GM18873 (cell line): ENCODE data around the gene AMBRA1.

Source experiments
- ATAC-seq: cut with Tn5 transposase; IDR thresholded peaks from one replicate; pipeline ENCODE4 v1.9.1; 2021; ENCODE audit warnings: mild to moderate bottlenecking, moderate library complexity, moderate number of reproducible peaks; ENCODE audit not compliant: unreplicated experiment, low FRiP score

AMBRA1 gene

DNA sequence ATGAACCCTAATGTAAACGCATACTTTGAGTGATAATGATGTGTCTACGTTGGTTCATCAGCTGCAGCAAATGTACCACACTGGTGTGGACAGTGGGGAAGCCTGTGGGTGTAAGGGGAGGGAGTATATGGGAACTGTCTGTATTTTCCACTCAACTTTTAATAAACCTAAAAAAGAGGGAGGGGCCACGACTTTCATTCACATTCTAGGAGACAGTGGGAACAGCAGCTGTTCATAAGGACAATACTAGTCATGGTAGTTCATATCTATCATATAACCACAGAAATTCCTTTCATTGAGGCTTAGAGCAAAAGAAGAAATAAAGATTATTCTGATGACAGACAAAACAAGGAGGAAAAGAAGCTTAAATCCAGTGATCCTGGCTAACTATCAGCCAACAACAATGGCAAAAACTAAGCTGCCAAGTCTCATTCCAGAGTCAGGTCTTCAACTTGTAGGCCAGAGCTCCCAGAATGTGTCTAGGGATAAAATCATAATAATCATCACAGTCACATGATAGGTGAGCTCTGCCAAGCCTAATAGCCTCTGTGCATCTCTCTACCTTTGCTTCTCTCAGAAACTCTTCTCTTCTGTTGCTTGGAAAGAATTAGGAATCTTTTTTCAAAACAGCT lies 142.9 kb downstream of the AMBRA1 start:
- no peak for ATAC-seq

DNA sequence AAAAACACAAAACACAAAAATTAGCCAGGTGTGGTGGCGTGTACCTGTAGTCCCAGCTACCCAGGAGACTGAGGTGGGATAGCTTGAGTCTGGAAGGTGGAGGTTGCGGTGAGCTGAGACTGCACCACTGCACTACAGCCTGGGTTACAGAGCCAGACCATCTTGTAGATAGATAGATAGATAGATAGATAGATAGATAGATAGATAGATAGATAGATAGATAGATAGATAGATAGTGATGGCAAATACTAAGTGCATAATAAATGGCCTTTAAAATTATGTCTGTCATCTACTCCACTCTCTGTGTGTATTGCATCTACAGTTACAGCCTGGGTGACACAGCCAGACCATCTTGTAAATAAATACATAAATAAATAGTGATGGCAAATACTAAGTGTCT lies 146.3 kb downstream of the AMBRA1 start:
- ATAC-seq, result no peak

GRCh38 chr11:46445920-46446771 lies 147.7 kb downstream of the AMBRA1 start:
- ATAC-seq, result no peak

DNA sequence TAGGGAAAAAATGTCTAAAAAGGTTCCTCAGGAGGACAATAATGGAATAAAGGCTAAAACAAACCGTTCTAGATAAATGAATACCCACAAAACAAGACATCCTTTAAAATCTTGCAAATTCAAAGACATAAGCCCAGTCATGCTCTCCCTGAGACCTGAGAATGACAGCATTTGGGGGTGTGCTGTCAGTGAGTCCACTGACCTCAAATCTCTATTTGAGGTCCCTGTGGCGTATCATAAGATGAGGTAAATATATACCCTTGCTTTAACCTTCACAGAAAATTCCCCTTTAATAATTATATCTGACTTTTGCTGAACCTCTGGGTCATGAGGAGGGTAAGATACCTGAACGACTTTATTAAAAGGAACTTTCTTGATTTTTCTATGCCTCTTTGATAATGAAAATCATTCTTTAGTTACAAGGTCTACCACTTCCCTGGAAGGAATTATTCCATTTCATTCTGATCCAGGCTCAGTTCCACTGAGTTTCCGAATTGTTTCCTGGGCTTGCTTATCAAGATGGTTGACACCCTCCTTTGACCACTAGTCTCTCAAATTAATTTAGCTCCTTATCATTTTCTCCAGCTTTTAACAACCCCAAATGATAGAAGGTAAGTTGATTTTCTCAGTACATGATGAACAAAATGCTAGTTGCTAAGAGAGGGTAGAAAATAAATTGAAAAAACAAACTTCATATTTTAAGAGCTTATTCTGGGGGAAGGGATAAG lies 148.5 kb downstream of the AMBRA1 start:
- ATAC-seq, result no peak

- no peak for ATAC-seq
Measured at GRCh38 chr11:46444305-46444704, 149.5 kb downstream of the AMBRA1 start.

- no peak for ATAC-seq
Measured at GRCh38 chr11:46438211-46438610, 155.6 kb downstream of the AMBRA1 start.

GRCh38 chr11:46437122-46437689 lies 156.6 kb downstream of the AMBRA1 start:
- ATAC-seq, result no peak

DNA sequence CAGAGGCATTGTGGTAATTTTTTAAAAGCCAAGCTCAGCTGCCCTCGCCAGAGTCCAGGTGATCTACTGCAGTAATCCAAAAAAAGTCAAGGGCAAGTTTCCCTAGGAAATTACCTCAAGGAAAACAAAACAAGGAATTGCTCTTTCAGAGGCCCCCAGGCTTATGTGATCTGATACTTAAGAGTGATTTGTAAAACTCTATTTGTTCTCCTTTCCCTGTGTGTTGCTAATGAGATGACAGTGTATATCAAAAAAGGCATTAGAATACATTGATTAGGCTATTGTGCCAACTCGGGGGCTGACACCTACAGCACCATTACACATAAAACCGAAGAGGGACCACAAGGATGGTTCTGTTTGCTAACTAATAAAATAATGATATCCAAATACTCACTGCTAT lies 157.7 kb downstream of the AMBRA1 start:
- no peak for ATAC-seq

DNA sequence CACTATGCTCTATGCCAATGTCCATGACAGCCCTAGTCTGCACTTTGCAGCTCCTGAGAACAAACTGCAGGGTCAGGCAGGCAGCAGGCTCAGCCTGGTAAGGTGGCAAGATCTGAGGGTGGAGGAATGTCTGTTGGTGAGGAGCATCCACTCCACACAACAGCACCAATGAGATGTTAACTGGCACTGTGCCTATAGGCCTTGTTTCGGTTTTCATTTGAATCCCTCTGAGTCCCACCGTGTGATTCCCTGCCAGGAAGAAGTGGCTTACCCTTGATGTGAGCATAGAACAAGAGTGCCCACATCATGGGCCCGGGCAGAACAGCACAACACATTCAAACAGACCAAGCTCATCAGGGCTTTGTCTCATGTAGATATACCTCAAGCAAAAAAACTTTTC lies 158.1 kb downstream of the AMBRA1 start:
- ATAC-seq, result no peak

DNA sequence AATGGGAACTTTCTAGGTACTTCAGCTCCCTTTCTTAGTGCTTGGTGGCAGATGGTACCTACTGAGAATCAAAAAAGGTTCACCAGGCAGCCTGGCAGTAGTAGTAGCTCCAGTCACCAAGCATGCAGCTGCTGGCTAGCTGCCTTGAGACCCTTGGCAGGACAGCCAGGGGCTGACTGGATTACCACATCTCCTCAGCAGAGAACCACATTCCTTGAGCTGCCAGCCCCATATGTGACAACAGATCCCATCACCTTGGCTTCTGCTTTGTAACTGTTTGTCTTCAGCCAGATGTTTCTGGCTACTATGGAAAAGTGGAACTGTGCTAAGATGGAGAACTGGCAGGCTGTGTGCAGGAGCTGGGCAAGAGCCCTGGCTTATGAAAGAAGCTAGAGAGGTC lies 162.6 kb downstream of the AMBRA1 start:
- ATAC-seq, result no peak

DNA sequence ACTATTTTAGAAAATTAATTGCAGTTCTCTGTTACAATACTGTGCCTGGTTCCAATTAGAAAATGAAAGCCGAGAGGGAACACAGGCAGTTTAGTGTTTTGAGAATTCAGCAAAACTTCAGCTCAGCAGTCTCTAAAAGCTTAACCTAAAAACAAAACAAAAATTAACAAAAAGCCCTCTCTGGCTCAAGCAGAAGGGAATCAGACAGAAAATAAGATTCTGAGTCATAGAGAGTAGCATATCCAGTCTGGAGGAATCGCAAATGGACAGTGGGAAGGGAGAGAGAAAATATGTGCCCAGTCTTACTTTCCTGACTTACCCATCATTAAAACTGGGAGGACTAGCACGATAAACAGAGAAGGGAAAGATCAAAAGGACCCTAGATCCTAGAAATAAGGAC lies 164.1 kb downstream of the AMBRA1 start:
- ATAC-seq, result no peak

DNA sequence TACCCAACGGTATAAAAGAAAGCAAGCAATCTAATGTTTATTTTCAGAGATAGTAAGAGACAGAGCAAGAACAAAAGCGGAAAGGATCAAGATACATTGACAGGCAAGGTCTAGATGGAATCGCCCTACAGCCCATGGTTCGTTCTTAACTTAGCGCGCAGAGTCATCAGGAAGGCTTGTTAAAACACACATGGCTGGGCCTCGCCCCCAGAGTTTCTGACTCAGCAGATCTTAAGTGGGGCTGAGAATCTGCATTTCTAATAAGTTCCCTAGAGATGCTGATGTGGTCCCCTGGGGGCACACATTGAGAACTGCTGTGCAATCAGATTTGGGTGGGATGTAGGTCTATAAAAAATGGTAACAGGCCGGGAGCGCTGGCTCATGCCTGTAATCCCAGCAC lies 166.5 kb downstream of the AMBRA1 start:
- no peak for ATAC-seq

- ATAC-seq, result no peak
Measured at GRCh38 chr11:46426233-46426991, 167.4 kb downstream of the AMBRA1 start.

DNA sequence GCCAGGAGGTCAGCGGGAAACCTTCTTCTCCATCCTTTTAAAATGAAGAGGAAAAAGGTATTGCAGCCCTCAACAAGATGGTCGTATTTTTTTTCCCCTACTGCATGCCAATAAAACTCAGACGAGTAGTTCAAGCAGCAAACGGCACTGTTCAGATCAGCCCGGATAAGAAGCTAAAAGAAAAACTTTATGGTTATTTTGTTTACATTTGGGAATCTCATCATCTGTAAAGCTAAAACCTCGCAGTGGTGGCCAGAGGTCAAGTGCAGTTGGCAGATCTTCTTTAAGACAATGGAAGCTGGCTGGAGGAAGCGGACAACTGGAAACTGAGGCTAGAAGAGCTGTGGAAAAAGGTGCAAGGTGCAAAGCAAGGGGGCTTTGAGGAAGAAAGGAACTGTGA lies 171.2 kb downstream of the AMBRA1 start:
- ATAC-seq, result no peak

GRCh38 chr11:46421257-46421880 lies 172.5 kb downstream of the AMBRA1 start:
- no peak for ATAC-seq

DNA sequence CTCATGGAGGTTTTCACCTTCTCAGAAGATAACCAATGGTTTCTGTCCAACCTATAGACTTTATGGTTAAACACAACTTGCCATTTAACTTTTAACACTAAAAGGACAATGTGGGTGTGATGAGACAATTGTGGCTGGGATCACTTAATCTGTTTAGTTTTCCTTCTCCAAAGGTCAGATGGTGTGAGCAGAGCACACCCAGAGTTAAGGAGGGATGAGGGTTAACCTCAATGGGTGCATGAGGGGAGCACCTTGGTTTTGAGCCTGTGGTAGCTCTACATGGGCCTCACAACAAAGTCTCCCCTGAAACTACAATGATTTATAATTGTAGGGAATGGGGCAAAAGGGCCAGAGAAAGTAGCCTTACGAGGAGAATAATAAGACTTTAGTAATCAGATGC lies 173.3 kb downstream of the AMBRA1 start:
- no peak for ATAC-seq

GRCh38 chr11:46418751-46419150 lies 175.1 kb downstream of the AMBRA1 start:
- no peak for ATAC-seq

GRCh38 chr11:46417711-46418110 lies 176.1 kb downstream of the AMBRA1 start:
- ATAC-seq, result no peak

- no peak for ATAC-seq
Measured at GRCh38 chr11:46414879-46415278, 178.9 kb downstream of the AMBRA1 start.

DNA sequence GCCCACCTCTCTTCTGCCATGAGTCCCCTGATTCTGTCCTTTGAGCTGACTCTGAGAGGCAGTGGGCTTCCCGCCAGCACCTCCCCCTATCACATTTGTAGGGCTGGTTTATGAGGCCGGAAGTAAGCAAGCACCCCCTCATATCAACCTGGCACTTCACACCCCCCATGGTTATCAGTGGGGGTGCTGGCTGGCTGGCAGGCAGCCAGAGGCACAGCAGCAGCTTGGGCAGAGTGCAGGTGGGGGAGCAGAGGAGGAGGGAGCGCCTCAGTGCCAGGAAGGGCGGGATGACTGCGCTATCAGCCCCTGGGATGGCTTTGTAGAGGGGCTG lies 179.4 kb downstream of the AMBRA1 start:
- no peak for ATAC-seq
